ENCODE results near the gene P2RY8.

DNA sequence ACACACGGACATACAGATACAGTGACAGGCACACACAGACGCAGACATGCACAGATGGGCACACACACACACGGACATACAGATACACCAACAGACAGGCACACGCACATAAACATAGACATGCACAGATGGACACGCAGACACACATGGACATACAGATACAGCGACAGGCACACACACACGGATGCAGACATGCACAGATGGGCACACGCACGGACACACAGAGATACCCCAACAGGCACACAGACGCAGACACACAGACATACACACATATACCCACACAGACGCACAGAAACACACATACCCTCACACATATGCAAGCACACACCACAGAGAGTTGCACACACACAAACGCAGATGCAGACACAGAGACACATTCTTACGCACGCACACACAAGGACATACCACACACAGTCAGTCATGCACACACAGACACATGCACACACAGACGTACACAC is 120.6 kb downstream of the P2RY8 start:
- TF ChIP-seq, protein P1, sequence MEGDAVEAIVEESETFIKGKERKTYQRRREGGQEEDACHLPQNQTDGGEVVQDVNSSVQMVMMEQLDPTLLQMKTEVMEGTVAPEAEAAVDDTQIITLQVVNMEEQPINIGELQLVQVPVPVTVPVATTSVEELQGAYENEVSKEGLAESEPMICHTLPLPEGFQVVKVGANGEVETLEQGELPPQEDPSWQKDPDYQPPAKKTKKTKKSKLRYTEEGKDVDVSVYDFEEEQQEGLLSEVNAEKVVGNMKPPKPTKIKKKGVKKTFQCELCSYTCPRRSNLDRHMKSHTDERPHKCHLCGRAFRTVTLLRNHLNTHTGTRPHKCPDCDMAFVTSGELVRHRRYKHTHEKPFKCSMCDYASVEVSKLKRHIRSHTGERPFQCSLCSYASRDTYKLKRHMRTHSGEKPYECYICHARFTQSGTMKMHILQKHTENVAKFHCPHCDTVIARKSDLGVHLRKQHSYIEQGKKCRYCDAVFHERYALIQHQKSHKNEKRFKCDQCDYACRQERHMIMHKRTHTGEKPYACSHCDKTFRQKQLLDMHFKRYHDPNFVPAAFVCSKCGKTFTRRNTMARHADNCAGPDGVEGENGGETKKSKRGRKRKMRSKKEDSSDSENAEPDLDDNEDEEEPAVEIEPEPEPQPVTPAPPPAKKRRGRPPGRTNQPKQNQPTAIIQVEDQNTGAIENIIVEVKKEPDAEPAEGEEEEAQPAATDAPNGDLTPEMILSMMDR (IDR thresholded peaks at IDR 0.05; ENCODE audit: low read depth, low read length, poor library complexity, severe bottlenecking), result no peak
- TF ChIP-seq EZH2phosphoT487 (IDR thresholded peaks at IDR 0.05; ENCODE audit: borderline replicate concordance, low read length), result no peak

All from DOHH2 (cell line).